ENCODE measurements around the gene SCN3A. TPM values are rescaled to one million over a fixed set of nuclear protein-coding genes. Genes with fewer than 3 reads are reported as not detected.

The SCN3A gene
- total and polyA plus RNA-seq, 2 of the 4 experiments (the other 2 are of a cell fraction): 0.26 to 0.90 TPM

- no peaks in the 10 kb centered on the region for H3K79me1 ChIP-seq (ENCODE audit: low read depth in 1 of 2, low read length in 2 of 2)
- H3K23ac ChIP-seq (ENCODE audit: low read depth, low read length): no peak overlapping the region
- H2BK15ac ChIP-seq (ENCODE audit: low read depth, low read length): no peak overlapping the region
- no peak for DNase-seq
- no peak overlapping the region for H2AFZ ChIP-seq (replicated peaks; ENCODE audit: low read length, poor library complexity)
- H2AK5ac ChIP-seq (ENCODE audit: low read depth, low read length): no peak overlapping the region
- TF ChIP-seq SMC3 (IDR thresholded peaks at IDR 0.05; ENCODE audit: low read depth, low read length) (no peak), POLR2A (IDR thresholded peaks at IDR 0.05; ENCODE audit: low read depth, low read length) (no peak), ELK1 (IDR thresholded peaks at IDR 0.05; ENCODE audit: borderline replicate concordance, low read depth, low read length) (no peak), MXI1 (IDR thresholded peaks at IDR 0.05; ENCODE audit: borderline replicate concordance, low read depth, low read length) (no peak), CEBPB (IDR thresholded peaks at IDR 0.05; ENCODE audit: low read depth, low read length) (no peak), MAZ (IDR thresholded peaks at IDR 0.05; ENCODE audit: borderline replicate concordance, low read depth, low read length) (no peak)
- no peak overlapping the region for H3K27ac ChIP-seq (ENCODE audit: insufficient read depth, low read length)
- H3K4me2 ChIP-seq (ENCODE audit: low read depth, low read length): no peak overlapping the region
- no peak overlapping the region for H3K56ac ChIP-seq (ENCODE audit: extremely low read depth, insufficient read depth, low read length)
- H3K4ac ChIP-seq (ENCODE audit: low read depth, low read length): no peak overlapping the region
- no peaks in the 10 kb centered on the region for H4K20me1 ChIP-seq (ENCODE audit: insufficient read depth, low read length)
- H4K8ac ChIP-seq (ENCODE audit: low read depth in 2 of 2, low read length in 2 of 2): no peak overlapping the region
- no peak for ATAC-seq (ENCODE audit: low read depth)
- no peak overlapping the region for H3K18ac ChIP-seq (ENCODE audit: low read depth, low read length)
- no peak overlapping the region for H2BK5ac ChIP-seq (ENCODE audit: low read depth, low read length, poor library complexity, severe bottlenecking)
- no peaks in the 10 kb centered on the region for H3K4me1 ChIP-seq (ENCODE audit: control insufficient read depth, insufficient read depth, low read length)
- no peak overlapping the region for H3K14ac ChIP-seq (replicated peaks; ENCODE audit: low read depth, low read length)
- dilution Hi-C loops (cut with HindIII; ENCODE audit: low sequenced_read_pairs, unreplicated experiment): no loop called here
- H3K9me3 ChIP-seq (ENCODE audit: control insufficient read depth, insufficient read depth, low read length): no peaks in the 10 kb centered on the region
- in situ Hi-C loops (cut with MboI; ENCODE audit: low sequenced_read_pairs): no loop called here
- no peak overlapping the region for H4K91ac ChIP-seq (ENCODE audit: insufficient read depth, low read depth, low read length)
- H3K4me3 ChIP-seq (ENCODE audit: insufficient read depth, low read depth, low read length): no peak overlapping the region
- no peak overlapping the region for H3K9ac ChIP-seq (ENCODE audit: low read depth, low read length)
- no CpG with 5 or more reads among the region's 3 CpGs for WGBS, 2 experiments (ENCODE audit: extremely low coverage in 2 of 2, insufficient read length in 1 of 2)
- no peaks in the 10 kb centered on the region for H3K9me1 ChIP-seq (ENCODE audit: insufficient read depth, low read length)
- ChIA-PET POLR2A (ENCODE audit: unreplicated experiment) (no interaction called here), CTCF (no interaction called here)
- no peaks in the 10 kb centered on the region for H3K27me3 ChIP-seq (ENCODE audit: control insufficient read depth, insufficient read depth, low read length)
- H2BK120ac ChIP-seq (ENCODE audit: low read depth, low read length): no peak overlapping the region
- H3K36me3 ChIP-seq (ENCODE audit: control insufficient read depth, insufficient read depth, low read length): no peaks in the 10 kb centered on the region
- no peak overlapping the region for H2BK20ac ChIP-seq (ENCODE audit: low read depth, low read length)
- intact Hi-C loops (cut with micrococcal nuclease): no loop called here
- H2AK9ac ChIP-seq (replicated peaks; ENCODE audit: low read depth, low read length, poor library complexity): no peak overlapping the region
- H4K5ac ChIP-seq (ENCODE audit: low read depth, low read length): no peak overlapping the region
- no TSS peak for BruUV-seq (replicated peaks)
These were observed 77.6 kb downstream of the SCN3A start for GRCh38 chr2:165126244-165126643.

Data from IMR-90 (cell line).